Measurements from ENCODE around the gene SATB2. TPM values are rescaled to one million over a fixed set of nuclear protein-coding genes. Genes with fewer than 3 reads are reported as not detected.

SATB2 gene
- total RNA-seq, 1 experiment from 2014 or later, result 22.1 TPM

- no peaks in the 10 kb centered on the region for H3K36me3 Mint-ChIP-seq
- no peak for ATAC-seq
- no peak overlapping the region for H3K4me3 Mint-ChIP-seq
- H3K27me3 Mint-ChIP-seq (ENCODE audit: low read depth), result no peaks in the 10 kb centered on the region
- ChIA-PET POLR2A (no interaction called here), CTCF (no interaction called here)
- no peak for DNase-seq (ENCODE audit: low spot score)
- H3K4me1 Mint-ChIP-seq, result no peaks in the 10 kb centered on the region
- no peaks in the 10 kb centered on the region for H3K9me3 Mint-ChIP-seq
- H3K27ac Mint-ChIP-seq, result no peak overlapping the region
- TF ChIP-seq ZNF416 (CRISPR knock-in tag; IDR thresholded peaks at IDR 0.05) (no peak), CDX4 (CRISPR knock-in tag; IDR thresholded peaks at IDR 0.05; ENCODE audit: borderline replicate concordance) (no peak), SP1 (CRISPR knock-in tag; conservative IDR thresholded peaks at IDR 0.05) (no peak), TCF7 (CRISPR knock-in tag; IDR thresholded peaks at IDR 0.05; ENCODE audit: low read depth) (no peak), ZNF423 (CRISPR knock-in tag; IDR thresholded peaks at IDR 0.05) (no peak), SMAD4 (CRISPR knock-in tag; IDR thresholded peaks at IDR 0.05) (no peak), IRF2 (CRISPR knock-in tag; IDR thresholded peaks at IDR 0.05; ENCODE audit: borderline replicate concordance, low read depth) (no peak), ZBTB43 (CRISPR knock-in tag; IDR thresholded peaks at IDR 0.05) (no peak), TP53 (CRISPR knock-in tag; IDR thresholded peaks at IDR 0.05) (no peak), MAX (CRISPR knock-in tag; IDR thresholded peaks at IDR 0.05) (no peak), FOXK1 (CRISPR knock-in tag; IDR thresholded peaks at IDR 0.05) (no peak), JAZF1 (CRISPR knock-in tag; IDR thresholded peaks at IDR 0.05) (no peak)
- TF ChIP-seq, protein P1, sequence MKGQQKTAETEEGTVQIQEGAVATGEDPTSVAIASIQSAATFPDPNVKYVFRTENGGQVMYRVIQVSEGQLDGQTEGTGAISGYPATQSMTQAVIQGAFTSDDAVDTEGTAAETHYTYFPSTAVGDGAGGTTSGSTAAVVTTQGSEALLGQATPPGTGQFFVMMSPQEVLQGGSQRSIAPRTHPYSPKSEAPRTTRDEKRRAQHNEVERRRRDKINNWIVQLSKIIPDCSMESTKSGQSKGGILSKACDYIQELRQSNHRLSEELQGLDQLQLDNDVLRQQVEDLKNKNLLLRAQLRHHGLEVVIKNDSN (CRISPR knock-in tag; IDR thresholded peaks at IDR 0.05), result no peak
- TF ChIP-seq, protein P2, sequence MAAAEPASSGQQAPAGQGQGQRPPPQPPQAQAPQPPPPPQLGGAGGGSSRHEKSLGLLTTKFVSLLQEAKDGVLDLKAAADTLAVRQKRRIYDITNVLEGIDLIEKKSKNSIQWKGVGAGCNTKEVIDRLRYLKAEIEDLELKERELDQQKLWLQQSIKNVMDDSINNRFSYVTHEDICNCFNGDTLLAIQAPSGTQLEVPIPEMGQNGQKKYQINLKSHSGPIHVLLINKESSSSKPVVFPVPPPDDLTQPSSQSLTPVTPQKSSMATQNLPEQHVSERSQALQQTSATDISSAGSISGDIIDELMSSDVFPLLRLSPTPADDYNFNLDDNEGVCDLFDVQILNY (CRISPR knock-in tag; IDR thresholded peaks at IDR 0.05), result no peak
- TF ChIP-seq, protein P3, sequence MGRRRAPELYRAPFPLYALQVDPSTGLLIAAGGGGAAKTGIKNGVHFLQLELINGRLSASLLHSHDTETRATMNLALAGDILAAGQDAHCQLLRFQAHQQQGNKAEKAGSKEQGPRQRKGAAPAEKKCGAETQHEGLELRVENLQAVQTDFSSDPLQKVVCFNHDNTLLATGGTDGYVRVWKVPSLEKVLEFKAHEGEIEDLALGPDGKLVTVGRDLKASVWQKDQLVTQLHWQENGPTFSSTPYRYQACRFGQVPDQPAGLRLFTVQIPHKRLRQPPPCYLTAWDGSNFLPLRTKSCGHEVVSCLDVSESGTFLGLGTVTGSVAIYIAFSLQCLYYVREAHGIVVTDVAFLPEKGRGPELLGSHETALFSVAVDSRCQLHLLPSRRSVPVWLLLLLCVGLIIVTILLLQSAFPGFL (CRISPR knock-in tag; IDR thresholded peaks at IDR 0.05; ENCODE audit: borderline replicate concordance), result no peak
Measured at GRCh38 chr2:199388728-199389268, 68.9 kb downstream of the SATB2 start.

GRCh38 chr2:199384043-199384442 is 73.7 kb downstream of the SATB2 start:
- DNase-seq (ENCODE audit: low spot score), result no peak
- Mint-ChIP-seq H3K9me3 (no peaks in the 10 kb centered on the region), H3K27ac (no peak overlapping the region), H3K27me3 (ENCODE audit: low read depth) (no peaks in the 10 kb centered on the region), H3K36me3 (peaks cover 12% of the 10 kb centered on the region), H3K4me3 (no peak overlapping the region), H3K4me1 (peaks cover 7% of the 10 kb centered on the region; the same call in 1 of the 2 replicates)
- CTCF ChIA-PET, result no interaction called here
- POLR2A ChIA-PET, result no interaction called here
- no peak for ATAC-seq
- TF ChIP-seq JAZF1 (CRISPR knock-in tag; IDR thresholded peaks at IDR 0.05) (no peak), NFYB (CRISPR knock-in tag; conservative IDR thresholded peaks at IDR 0.05; ENCODE audit: low read depth) (no peak), ZNF423 (CRISPR knock-in tag; IDR thresholded peaks at IDR 0.05) (no peak), MXD4 (CRISPR knock-in tag; IDR thresholded peaks at IDR 0.05; ENCODE audit: borderline replicate concordance) (no peak), ZNF396 (CRISPR knock-in tag; IDR thresholded peaks at IDR 0.05; ENCODE audit: borderline replicate concordance) (no peak), AR (CRISPR knock-in tag; IDR thresholded peaks at IDR 0.05) (no peak)
- TF ChIP-seq, protein P4, sequence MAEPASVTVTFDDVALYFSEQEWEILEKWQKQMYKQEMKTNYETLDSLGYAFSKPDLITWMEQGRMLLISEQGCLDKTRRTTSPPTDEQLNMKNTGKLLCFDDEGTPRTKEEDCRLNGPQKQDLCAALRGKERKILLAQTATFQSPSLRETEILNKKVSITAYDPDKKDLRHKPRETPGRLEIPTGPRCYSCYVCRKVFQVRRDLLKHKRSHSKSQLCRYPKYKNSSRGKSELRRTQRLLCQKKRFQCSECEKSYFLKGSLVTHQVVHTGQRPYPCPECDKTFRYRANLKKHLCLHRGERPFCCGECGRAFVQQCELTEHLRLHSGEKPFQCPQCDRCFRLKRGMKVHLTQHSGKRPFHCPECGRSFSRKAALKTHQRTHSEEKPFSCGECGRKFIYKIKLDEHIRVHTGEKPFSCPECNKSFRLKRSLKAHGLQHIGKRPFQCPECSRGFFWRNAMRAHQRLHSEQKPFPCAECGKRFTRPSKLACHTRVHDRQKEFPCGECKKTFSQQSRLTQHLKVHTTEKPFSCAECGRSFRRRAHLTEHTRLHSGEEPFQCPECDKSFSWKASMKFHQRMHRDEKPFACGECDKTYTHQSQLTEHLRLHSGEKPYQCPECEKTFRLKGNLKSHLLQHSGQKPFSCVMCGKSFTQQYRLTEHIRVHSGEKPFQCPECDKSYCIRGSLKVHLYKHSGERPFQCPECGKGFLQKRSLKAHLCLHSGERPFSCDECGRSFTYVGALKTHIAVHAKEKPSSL (CRISPR knock-in tag; conservative IDR thresholded peaks at IDR 0.05), result no peak
- TF ChIP-seq, protein P5, sequence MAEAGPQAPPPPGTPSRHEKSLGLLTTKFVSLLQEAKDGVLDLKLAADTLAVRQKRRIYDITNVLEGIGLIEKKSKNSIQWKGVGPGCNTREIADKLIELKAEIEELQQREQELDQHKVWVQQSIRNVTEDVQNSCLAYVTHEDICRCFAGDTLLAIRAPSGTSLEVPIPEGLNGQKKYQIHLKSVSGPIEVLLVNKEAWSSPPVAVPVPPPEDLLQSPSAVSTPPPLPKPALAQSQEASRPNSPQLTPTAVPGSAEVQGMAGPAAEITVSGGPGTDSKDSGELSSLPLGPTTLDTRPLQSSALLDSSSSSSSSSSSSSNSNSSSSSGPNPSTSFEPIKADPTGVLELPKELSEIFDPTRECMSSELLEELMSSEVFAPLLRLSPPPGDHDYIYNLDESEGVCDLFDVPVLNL (CRISPR knock-in tag; IDR thresholded peaks at IDR 0.05; ENCODE audit: borderline replicate concordance, low read depth), result no peak
- TF ChIP-seq, protein P6, sequence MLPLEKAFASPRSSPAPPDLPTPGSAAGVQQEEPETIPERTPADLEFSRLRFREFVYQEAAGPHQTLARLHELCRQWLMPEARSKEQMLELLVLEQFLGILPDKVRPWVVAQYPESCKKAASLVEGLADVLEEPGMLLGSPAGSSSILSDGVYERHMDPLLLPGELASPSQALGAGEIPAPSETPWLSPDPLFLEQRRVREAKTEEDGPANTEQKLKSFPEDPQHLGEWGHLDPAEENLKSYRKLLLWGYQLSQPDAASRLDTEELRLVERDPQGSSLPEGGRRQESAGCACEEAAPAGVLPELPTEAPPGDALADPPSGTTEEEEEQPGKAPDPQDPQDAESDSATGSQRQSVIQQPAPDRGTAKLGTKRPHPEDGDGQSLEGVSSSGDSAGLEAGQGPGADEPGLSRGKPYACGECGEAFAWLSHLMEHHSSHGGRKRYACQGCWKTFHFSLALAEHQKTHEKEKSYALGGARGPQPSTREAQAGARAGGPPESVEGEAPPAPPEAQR (CRISPR knock-in tag; IDR thresholded peaks at IDR 0.05), result no peak

All from WTC11 (cell line).